Cardiac septum (tissue), 1 donor: Measurements from ENCODE around the gene ERN1. TPM values are rescaled to one million over a fixed set of nuclear protein-coding genes. Genes with fewer than 3 reads are reported as not detected.

ENCODE experiments used
- DNase-seq: peaks from one replicate; pipeline ENCODE4 v3.0.0-alpha.2; 2020; ENCODE audit warnings: low spot score
- intact Hi-C: fragments of 100-400 bp; cut with DNase I; formaldehyde crosslinking; loops from one replicate; pipeline ENCODE4 v1.14.0; 2022
- total RNA-seq: library from RNA; stranded (reverse); fragmentation: NEBNext Ultra II Directional; extraction: Animal tissue kit (Norgen Biotek cat#: 25700); gene quantifications from one replicate; pipeline ENCODE4 v1.2.1, GENCODE V29; 2021
- donor health status: DM: no; HTN: no; CAD: no.

Gene ERN1
- total RNA-seq, 1 donor from 2014 or later: 6.9 TPM

GRCh38 chr17:64053101-64053500 is 76.8 kb downstream of the ERN1 start:
- DNase-seq: no peak
- intact Hi-C loops: no loop called here

GRCh38 chr17:64051153-64051552 is 78.8 kb downstream of the ERN1 start:
- DNase-seq: no peak
- intact Hi-C loops: no loop called here

GRCh38 chr17:64048805-64049204 is 81.1 kb downstream of the ERN1 start:
- no peak for DNase-seq
- intact Hi-C loops: no loop called here

- DNase-seq: no peak
- intact Hi-C loops: no loop called here
Measured at GRCh38 chr17:64045176-64045575, 84.8 kb downstream of the ERN1 start.

- DNase-seq: no peak
- intact Hi-C loops: no loop called here
Measured at GRCh38 chr17:64042700-64043485, 87.1 kb downstream of the ERN1 start.

GRCh38 chr17:64041912-64042311 is 88.0 kb downstream of the ERN1 start:
- DNase-seq: no peak

GRCh38 chr17:64040206-64040605 is 89.7 kb downstream of the ERN1 start:
- DNase-seq: no peak
- intact Hi-C loops: no loop called here

More at GRCh38 chr17:64041912-64042311, 88.0 kb downstream of the ERN1 start:
- intact Hi-C loops: no loop called here

- DNase-seq: no peak
- intact Hi-C loops: no loop called here
Measured at GRCh38 chr17:64039106-64039400, 90.9 kb downstream of the ERN1 start.

- DNase-seq: no peak
- intact Hi-C loops: no loop called here
Measured at GRCh38 chr17:64038331-64039105, 91.4 kb downstream of the ERN1 start.

GRCh38 chr17:64037802-64038201 is 92.1 kb downstream of the ERN1 start:
- intact Hi-C loops: no loop called here

GRCh38 chr17:64037180-64037579 is 92.8 kb downstream of the ERN1 start:
- intact Hi-C loops: no loop called here
- DNase-seq: no peak

More at GRCh38 chr17:64037802-64038201, 92.1 kb downstream of the ERN1 start:
- DNase-seq: no peak

GRCh38 chr17:64036198-64036922 is 93.6 kb downstream of the ERN1 start:
- intact Hi-C loops: no loop called here
- DNase-seq: no peak

- intact Hi-C loops: no loop called here
- DNase-seq: no peak
Measured at GRCh38 chr17:64032081-64032480, 97.9 kb downstream of the ERN1 start.

- DNase-seq: no peak
- intact Hi-C loops: loop anchor here (1.0 to 2.0 kb wide), 2 partner anchors 104 to 254 kb away; no protein-coding TSS in a partner anchor
Measured at GRCh38 chr17:64028874-64029464, 101.0 kb downstream of the ERN1 start.

GRCh38 chr17:64025732-64026294 is 104.1 kb downstream of the ERN1 start:
- DNase-seq: peak; percentile 86
- intact Hi-C loops: loop anchor here (2.0 kb wide), 1 partner anchor 107 kb away; the partner anchor contains the start of gene GH1

- intact Hi-C loops: loop anchor here (2.0 kb wide), 1 partner anchor 106 kb away; the partner anchor contains the start of gene GH1
- no peak for DNase-seq
Measured at GRCh38 chr17:64024781-64025731, 104.9 kb downstream of the ERN1 start.

GRCh38 chr17:64024215-64024654 is 105.7 kb downstream of the ERN1 start:
- intact Hi-C loops: loop anchor here (2.0 kb wide), 1 partner anchor 105 kb away; the partner anchor contains the start of gene GH1
- DNase-seq: no peak

GRCh38 chr17:64022611-64023063 is 107.3 kb downstream of the ERN1 start:
- intact Hi-C loops: no loop called here
- no peak for DNase-seq
